Progenitor cell of endocrine pancreas (in vitro differentiated cells): ENCODE results near the gene TRAK2. TPM values are rescaled to one million over a fixed set of nuclear protein-coding genes. Genes with fewer than 3 reads are reported as not detected.
"Not testable (repeated sequence)": the region's sequence is repeated elsewhere in the genome, so short reads cannot be mapped to it uniquely, and the experiment has no call there.

Source experiments
- DNase-seq: peaks from one replicate; pipeline ENCODE4 v3.0.0; 2021; ENCODE audit warnings: low spot score; ENCODE audit not compliant: unreplicated experiment
- H3K27ac Mint-ChIP-seq: 2 replicates; pipeline ENCODE4 v1.8.0; 2021; ENCODE audit warnings: mild to moderate bottlenecking, moderate library complexity, mixed read lengths
- H3K27me3 Mint-ChIP-seq: 2 replicates; pipeline ENCODE4 v1.8.0; 2021; ENCODE audit warnings: mixed read lengths
- H3K36me3 Mint-ChIP-seq: 2 replicates; pipeline ENCODE4 v1.8.0; 2022; ENCODE audit warnings: mixed read lengths; ENCODE audit not compliant: insufficient read depth
- H3K4me1 Mint-ChIP-seq: 2 replicates; pipeline ENCODE4 v1.8.0; 2021; ENCODE audit warnings: low read depth, mixed read lengths
- H3K4me3 Mint-ChIP-seq: 2 replicates; pipeline ENCODE4 v1.8.0; 2021; ENCODE audit warnings: low read depth, mild to moderate bottlenecking, moderate library complexity, mixed read lengths
- H3K9me3 Mint-ChIP-seq: 2 replicates; pipeline ENCODE4 v1.8.0; 2021; ENCODE audit warnings: low read depth, mixed read lengths
- CTCF ChIP-seq: fragments of 200-600 bp; sonication (generic); IDR thresholded peaks from one replicate; pipeline ENCODE4 v1.5.0; 2021; ENCODE audit warnings: antibody characterized with exemption, mild to moderate bottlenecking; ENCODE audit not compliant: unreplicated experiment
- total RNA-seq: library from RNA; stranded (reverse); gene quantifications from 2 replicates; pipeline ENCODE4 v1.2.1, GENCODE V29; 2021

The TRAK2 gene
- total RNA-seq, 1 donor from 2014 or later = 18.2 TPM

GRCh38 chr2:201369775-201370174, 81.5 kb downstream of the TRAK2 start:
- Mint-ChIP-seq H3K4me1 (peaks cover 5% of the 10 kb centered on the region), H3K36me3 (peaks cover 55% of the 10 kb centered on the region), H3K27ac (no peak overlapping the region), H3K4me3 (no peak overlapping the region), H3K27me3 (no peaks in the 10 kb centered on the region), H3K9me3 (peaks cover 36% of the 10 kb centered on the region)
- no peak for DNase-seq
- no peak for TF ChIP-seq CTCF

DNA sequence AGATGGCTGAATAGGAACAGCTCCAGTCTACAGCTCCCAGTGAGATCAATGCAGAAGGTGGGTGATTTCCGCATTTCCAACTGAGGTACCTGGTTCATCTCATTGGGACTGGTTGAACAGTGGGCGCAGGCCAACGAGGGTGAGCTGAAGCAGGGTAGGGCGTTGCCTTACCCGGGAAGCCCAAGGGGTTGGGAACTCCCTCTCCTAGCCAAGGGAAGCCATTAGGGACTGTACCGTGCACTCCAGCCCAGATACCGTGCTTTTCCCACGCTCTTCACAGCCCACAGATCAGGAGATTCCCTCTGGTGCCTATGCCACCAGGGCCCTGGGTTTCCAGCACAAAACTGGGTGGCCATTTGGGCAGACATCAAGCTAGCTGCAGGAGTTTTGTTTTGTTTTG, 81.9 kb downstream of the TRAK2 start:
- not testable (repeated sequence) for DNase-seq, H3K27ac Mint-ChIP-seq, H3K27me3 Mint-ChIP-seq, H3K4me1 Mint-ChIP-seq, H3K4me3 Mint-ChIP-seq
- peaks cover 53% of the 10 kb centered on the region for H3K36me3 Mint-ChIP-seq
- H3K9me3 Mint-ChIP-seq = peaks cover 34% of the 10 kb centered on the region

- Mint-ChIP-seq H3K27me3 (no peaks in the 10 kb centered on the region), H3K9me3 (peaks cover 29% of the 10 kb centered on the region), H3K4me3 (no peak overlapping the region), H3K4me1 (no peaks in the 10 kb centered on the region), H3K36me3 (peaks cover 48% of the 10 kb centered on the region), H3K27ac (no peak overlapping the region)
- DNase-seq = no peak
- TF ChIP-seq CTCF = no peak
Observed at GRCh38 chr2:201366146-201366545, 85.1 kb downstream of the TRAK2 start.

- H3K36me3 Mint-ChIP-seq = peaks cover 41% of the 10 kb centered on the region
- DNase-seq = no peak
- H3K27ac Mint-ChIP-seq = no peak overlapping the region
- peaks cover 26% of the 10 kb centered on the region for H3K9me3 Mint-ChIP-seq
- H3K4me3 Mint-ChIP-seq = no peak overlapping the region
- TF ChIP-seq CTCF = peak; percentile 63
- no peaks in the 10 kb centered on the region for H3K4me1 Mint-ChIP-seq
- no peaks in the 10 kb centered on the region for H3K27me3 Mint-ChIP-seq
Observed at GRCh38 chr2:201363857-201364560, 87.2 kb downstream of the TRAK2 start.

- Mint-ChIP-seq H3K36me3 (peaks cover 34% of the 10 kb centered on the region), H3K27me3 (no peaks in the 10 kb centered on the region), H3K4me3 (no peak overlapping the region), H3K4me1 (no peaks in the 10 kb centered on the region), H3K9me3 (peaks cover 16% of the 10 kb centered on the region), H3K27ac (no peak overlapping the region)
- TF ChIP-seq CTCF = no peak
- no peak for DNase-seq
Observed at GRCh38 chr2:201362396-201362795, 88.9 kb downstream of the TRAK2 start.

GRCh38 chr2:201361078-201361733, 90.1 kb downstream of the TRAK2 start:
- no peaks in the 10 kb centered on the region for H3K27me3 Mint-ChIP-seq
- peaks cover 4% of the 10 kb centered on the region for H3K4me1 Mint-ChIP-seq
- H3K4me3 Mint-ChIP-seq = no peak overlapping the region
- no peak for TF ChIP-seq CTCF
- no peak overlapping the region for H3K27ac Mint-ChIP-seq
- H3K36me3 Mint-ChIP-seq = peaks cover 24% of the 10 kb centered on the region
- peaks cover 7% of the 10 kb centered on the region for H3K9me3 Mint-ChIP-seq
- no peak for DNase-seq
